ENCODE results near the gene OPN1MW3. TPM values are rescaled to one million over a fixed set of nuclear protein-coding genes. Genes with fewer than 3 reads are reported as not detected.
"Not testable (repeated sequence)": the region's sequence is repeated elsewhere in the genome, so short reads cannot be mapped to it uniquely, and the experiment has no call there.

OPN1MW3 gene
- total RNA-seq, 1 donor from 2014 or later, result not detected

- H3K4me3 ChIP-seq (ENCODE audit: low read length in 3 of 3); H3K36me3 ChIP-seq (ENCODE audit: control insufficient read depth in 3 of 3, insufficient read depth in 3 of 3, low read length in 3 of 3); H3K9ac ChIP-seq (ENCODE audit: low read depth in 1 of 3, low read length in 3 of 3); H3K9me3 ChIP-seq (ENCODE audit: control insufficient read depth in 3 of 3, low read length in 3 of 3); H3K4me1 ChIP-seq (ENCODE audit: control insufficient read depth in 3 of 3, insufficient read depth in 3 of 3, low read length in 3 of 3); H3K27me3 ChIP-seq (ENCODE audit: control insufficient read depth in 3 of 3, insufficient read depth in 3 of 3, low read length in 3 of 3); H3K27ac ChIP-seq (ENCODE audit: low read depth, low read length): not testable (repeated sequence)
These were observed 17.3 kb upstream of the OPN1MW3 start for GRCh38 chrX:154239982-154240503.

GRCh38 chrX:154247377-154248045 lies 9.9 kb upstream of the OPN1MW3 start:
- not testable (repeated sequence) for H3K9me3 ChIP-seq (ENCODE audit: control insufficient read depth in 3 of 3, low read length in 3 of 3); H3K4me1 ChIP-seq (ENCODE audit: control insufficient read depth in 3 of 3, insufficient read depth in 3 of 3, low read length in 3 of 3); H3K27me3 ChIP-seq (ENCODE audit: control insufficient read depth in 3 of 3, insufficient read depth in 3 of 3, low read length in 3 of 3); H3K27ac ChIP-seq (ENCODE audit: low read depth, low read length); H3K36me3 ChIP-seq (ENCODE audit: control insufficient read depth in 3 of 3, insufficient read depth in 3 of 3, low read length in 3 of 3); H3K4me3 ChIP-seq (ENCODE audit: low read length in 3 of 3); H3K9ac ChIP-seq (ENCODE audit: low read depth in 1 of 3, low read length in 3 of 3)

DNA sequence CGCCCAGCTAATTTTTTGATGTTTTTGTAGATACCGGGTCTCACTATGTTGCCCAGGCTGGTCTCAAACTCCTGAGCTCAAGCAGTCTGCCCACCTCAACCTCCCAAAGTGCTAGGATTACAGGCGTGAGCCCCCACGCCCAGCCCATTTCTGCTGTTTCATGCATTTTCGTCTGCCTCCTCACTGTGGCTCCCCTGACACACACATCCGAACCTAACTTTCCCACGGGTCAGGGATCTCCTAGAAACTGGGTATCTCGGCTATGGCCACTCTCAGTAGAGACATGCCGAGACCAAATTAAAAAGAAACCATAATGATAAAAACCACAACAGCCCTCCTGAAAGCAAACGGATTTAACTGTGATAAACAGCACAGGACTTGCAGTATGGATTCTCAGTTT lies 9.3 kb upstream of the OPN1MW3 start:
- not testable (repeated sequence) for H3K9me3 ChIP-seq (ENCODE audit: control insufficient read depth in 3 of 3, low read length in 3 of 3); H3K27ac ChIP-seq (ENCODE audit: low read depth, low read length); H3K4me1 ChIP-seq (ENCODE audit: control insufficient read depth in 3 of 3, insufficient read depth in 3 of 3, low read length in 3 of 3); H3K36me3 ChIP-seq (ENCODE audit: control insufficient read depth in 3 of 3, insufficient read depth in 3 of 3, low read length in 3 of 3); H3K4me3 ChIP-seq (ENCODE audit: low read length in 3 of 3); H3K27me3 ChIP-seq (ENCODE audit: control insufficient read depth in 3 of 3, insufficient read depth in 3 of 3, low read length in 3 of 3); H3K9ac ChIP-seq (ENCODE audit: low read depth in 1 of 3, low read length in 3 of 3)

DNA sequence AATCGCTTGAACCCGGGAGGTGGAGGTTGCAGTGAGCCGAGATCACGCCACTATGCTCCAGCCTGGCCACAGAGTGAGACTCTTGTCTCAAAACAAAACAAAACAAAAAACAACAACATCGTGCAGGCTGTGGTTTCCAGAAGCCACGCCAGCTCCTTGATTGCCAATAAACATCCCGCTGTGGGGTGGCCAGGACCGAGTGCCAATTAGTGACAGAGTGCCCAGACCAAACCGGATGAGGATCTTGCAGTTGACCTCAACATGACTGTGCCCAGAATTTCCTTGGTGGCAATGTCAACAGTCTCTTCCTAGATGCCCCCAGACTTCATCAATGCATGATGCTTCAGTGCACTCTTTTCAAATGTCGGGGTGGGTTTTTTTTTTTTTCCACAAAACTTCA lies 1.3 kb downstream of the OPN1MW3 start:
- not testable (repeated sequence) for H3K27ac ChIP-seq (ENCODE audit: low read depth, low read length); H3K9ac ChIP-seq (ENCODE audit: low read depth in 1 of 3, low read length in 3 of 3); H3K9me3 ChIP-seq (ENCODE audit: control insufficient read depth in 3 of 3, low read length in 3 of 3); H3K27me3 ChIP-seq (ENCODE audit: control insufficient read depth in 3 of 3, insufficient read depth in 3 of 3, low read length in 3 of 3); H3K4me3 ChIP-seq (ENCODE audit: low read length in 3 of 3); H3K36me3 ChIP-seq (ENCODE audit: control insufficient read depth in 3 of 3, insufficient read depth in 3 of 3, low read length in 3 of 3); H3K4me1 ChIP-seq (ENCODE audit: control insufficient read depth in 3 of 3, insufficient read depth in 3 of 3, low read length in 3 of 3)

- not testable (repeated sequence) for H3K4me3 ChIP-seq (ENCODE audit: low read length in 3 of 3); H3K27me3 ChIP-seq (ENCODE audit: control insufficient read depth in 3 of 3, insufficient read depth in 3 of 3, low read length in 3 of 3); H3K9me3 ChIP-seq (ENCODE audit: control insufficient read depth in 3 of 3, low read length in 3 of 3); H3K9ac ChIP-seq (ENCODE audit: low read depth in 1 of 3, low read length in 3 of 3); H3K36me3 ChIP-seq (ENCODE audit: control insufficient read depth in 3 of 3, insufficient read depth in 3 of 3, low read length in 3 of 3); H3K4me1 ChIP-seq (ENCODE audit: control insufficient read depth in 3 of 3, insufficient read depth in 3 of 3, low read length in 3 of 3); H3K27ac ChIP-seq (ENCODE audit: low read depth, low read length)
These were observed 5.7 kb downstream of the OPN1MW3 start for GRCh38 chrX:154263072-154263471.

DNA sequence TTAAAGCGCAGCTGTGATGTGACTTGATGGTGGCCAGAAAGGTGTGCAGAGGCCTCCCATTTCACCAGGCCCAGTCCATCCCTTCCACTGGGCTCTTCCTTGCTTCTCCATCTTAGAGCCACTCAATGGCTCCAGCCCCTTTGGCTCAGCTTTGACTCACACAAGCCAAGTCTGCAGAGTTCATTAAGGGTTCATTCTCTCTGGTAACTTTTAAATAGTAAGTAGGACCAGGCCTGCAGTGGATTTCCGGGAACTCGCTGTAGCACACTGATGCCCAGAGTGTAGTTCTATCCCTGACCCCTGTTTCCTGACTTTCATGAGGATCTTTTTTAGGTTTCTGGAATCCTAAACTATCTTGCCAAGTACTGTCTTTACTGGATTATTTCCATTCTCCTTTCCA lies 11.9 kb downstream of the OPN1MW3 start:
- not testable (repeated sequence) for H3K36me3 ChIP-seq (ENCODE audit: control insufficient read depth in 3 of 3, insufficient read depth in 3 of 3, low read length in 3 of 3); H3K9me3 ChIP-seq (ENCODE audit: control insufficient read depth in 3 of 3, low read length in 3 of 3); H3K4me3 ChIP-seq (ENCODE audit: low read length in 3 of 3); H3K27ac ChIP-seq (ENCODE audit: low read depth, low read length); H3K27me3 ChIP-seq (ENCODE audit: control insufficient read depth in 3 of 3, insufficient read depth in 3 of 3, low read length in 3 of 3); H3K9ac ChIP-seq (ENCODE audit: low read depth in 1 of 3, low read length in 3 of 3); H3K4me1 ChIP-seq (ENCODE audit: control insufficient read depth in 3 of 3, insufficient read depth in 3 of 3, low read length in 3 of 3)

- not testable (repeated sequence) for H3K9ac ChIP-seq (ENCODE audit: low read depth in 1 of 3, low read length in 3 of 3); H3K4me1 ChIP-seq (ENCODE audit: control insufficient read depth in 3 of 3, insufficient read depth in 3 of 3, low read length in 3 of 3); H3K4me3 ChIP-seq (ENCODE audit: low read length in 3 of 3); H3K27ac ChIP-seq (ENCODE audit: low read depth, low read length); H3K9me3 ChIP-seq (ENCODE audit: control insufficient read depth in 3 of 3, low read length in 3 of 3); H3K36me3 ChIP-seq (ENCODE audit: control insufficient read depth in 3 of 3, insufficient read depth in 3 of 3, low read length in 3 of 3); H3K27me3 ChIP-seq (ENCODE audit: control insufficient read depth in 3 of 3, insufficient read depth in 3 of 3, low read length in 3 of 3)
These were observed 27.3 kb downstream of the OPN1MW3 start for GRCh38 chrX:154284489-154285338.

GRCh38 chrX:154286406-154286805 lies 29.0 kb downstream of the OPN1MW3 start:
- not testable (repeated sequence) for H3K4me3 ChIP-seq (ENCODE audit: low read length in 3 of 3); H3K36me3 ChIP-seq (ENCODE audit: control insufficient read depth in 3 of 3, insufficient read depth in 3 of 3, low read length in 3 of 3); H3K9ac ChIP-seq (ENCODE audit: low read depth in 1 of 3, low read length in 3 of 3); H3K4me1 ChIP-seq (ENCODE audit: control insufficient read depth in 3 of 3, insufficient read depth in 3 of 3, low read length in 3 of 3); H3K27ac ChIP-seq (ENCODE audit: low read depth, low read length); H3K27me3 ChIP-seq (ENCODE audit: control insufficient read depth in 3 of 3, insufficient read depth in 3 of 3, low read length in 3 of 3); H3K9me3 ChIP-seq (ENCODE audit: control insufficient read depth in 3 of 3, low read length in 3 of 3)

DNA sequence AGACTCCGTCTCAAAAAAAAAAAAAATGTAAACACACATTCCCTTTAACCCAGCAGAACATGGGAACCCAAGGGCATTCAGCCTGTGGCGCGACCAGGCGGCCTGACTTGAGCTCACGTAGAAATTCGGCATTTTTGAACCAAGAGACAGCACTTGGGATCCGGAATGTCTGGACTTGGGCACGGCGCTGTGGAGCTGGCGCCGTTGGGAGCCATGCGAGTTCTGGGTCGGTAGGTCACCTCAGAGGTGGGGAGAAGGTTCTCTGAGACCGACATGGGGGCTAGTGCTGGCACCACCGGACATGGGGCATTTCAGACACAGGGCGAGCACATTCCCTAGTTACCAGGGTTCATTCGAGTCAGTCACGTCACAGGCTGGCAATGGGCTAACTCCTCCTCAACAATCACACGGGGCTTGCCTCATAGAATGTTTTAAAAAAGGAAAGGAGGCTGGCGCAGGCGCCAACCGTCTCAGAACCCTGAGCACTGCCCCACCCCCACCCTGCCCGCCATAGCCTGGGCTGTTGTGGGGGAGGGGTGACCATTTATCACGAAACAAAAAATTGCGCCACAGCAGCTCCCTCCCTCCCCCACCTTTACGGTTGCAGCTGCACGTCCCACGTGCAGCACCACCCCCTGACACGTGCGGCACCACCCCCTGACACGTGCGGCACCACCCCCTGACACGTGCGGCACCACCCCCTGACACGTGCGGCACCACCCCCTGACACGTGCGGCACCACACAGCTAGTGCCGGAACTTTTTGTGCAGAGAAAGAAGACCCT lies 37.6 kb downstream of the OPN1MW3 start, which contains the start of gene TEX28:
Gene TEX28 (minus strand): TSS at position 334 of the 784 bp plus-strand sequence. CDS start 3,007 bp downstream, outside the sequence.
- H3K4me1 ChIP-seq (ENCODE audit: control insufficient read depth in 3 of 3, insufficient read depth in 3 of 3, low read length in 3 of 3), result no peaks in the 10 kb centered on the region
- no peak within 1 kb of the TSS for H3K27ac ChIP-seq (ENCODE audit: low read depth, low read length)
- H3K27me3 ChIP-seq (ENCODE audit: control insufficient read depth in 3 of 3, insufficient read depth in 3 of 3, low read length in 3 of 3), result no peaks in the 10 kb centered on the region
- no peaks in the 10 kb centered on the region for H3K36me3 ChIP-seq (ENCODE audit: control insufficient read depth in 3 of 3, insufficient read depth in 3 of 3, low read length in 3 of 3)
- no peak within 1 kb of the TSS for H3K4me3 ChIP-seq (ENCODE audit: low read length in 3 of 3)
- H3K9ac ChIP-seq (ENCODE audit: low read depth in 1 of 3, low read length in 3 of 3), result no peak within 1 kb of the TSS
- H3K9me3 ChIP-seq (ENCODE audit: control insufficient read depth in 3 of 3, low read length in 3 of 3), result no peaks in the 10 kb centered on the region
